Measurements from ENCODE around the gene DENND1B.
"Not testable (repeated sequence)": the region's sequence is repeated elsewhere in the genome, so short reads cannot be mapped to it uniquely, and the experiment has no call there.

DENND1B gene

GRCh38 chr1:197632651-197633050 lies 142.6 kb downstream of the DENND1B start:
- DNase-seq (ENCODE audit: low read depth): no peak

DNA sequence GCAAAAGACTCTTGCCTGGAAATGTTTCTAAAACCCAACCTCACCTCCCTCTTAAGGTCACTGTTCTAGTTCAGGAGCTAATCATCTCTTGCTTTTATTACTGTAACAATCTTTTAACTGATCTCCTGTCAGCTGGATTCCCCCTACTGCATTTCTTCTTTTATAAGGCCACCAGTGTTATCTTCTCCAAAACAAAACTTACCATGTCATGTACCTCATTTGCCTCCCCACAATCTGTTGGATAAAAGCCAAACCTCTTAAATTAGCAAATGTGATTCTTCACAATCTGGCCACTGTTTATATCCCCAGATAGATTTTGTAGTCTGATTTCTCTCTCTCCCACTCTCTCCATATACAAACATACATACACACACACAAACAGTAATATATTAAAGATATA lies 143.3 kb downstream of the DENND1B start:
- no peak for DNase-seq (ENCODE audit: low read depth)

DNA sequence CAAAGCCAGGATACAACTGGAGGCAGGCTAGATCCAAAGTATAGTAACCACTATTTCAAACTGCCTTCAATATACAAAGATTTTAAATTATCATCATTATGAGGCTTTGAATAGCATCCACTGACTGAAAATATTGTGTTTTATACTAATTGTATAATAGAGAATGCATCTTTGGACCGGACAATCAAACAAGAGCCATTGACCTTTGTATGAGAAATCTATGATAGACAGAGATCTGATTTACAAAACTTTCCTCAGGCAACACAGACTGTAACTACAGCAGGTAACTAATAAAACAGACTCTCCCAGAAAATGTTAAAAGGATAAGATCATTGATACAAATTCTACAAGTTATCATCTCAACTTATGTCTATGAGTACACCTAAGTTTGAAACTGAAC lies 152.9 kb downstream of the DENND1B start:
- no peak for DNase-seq (ENCODE audit: low read depth)

DNA sequence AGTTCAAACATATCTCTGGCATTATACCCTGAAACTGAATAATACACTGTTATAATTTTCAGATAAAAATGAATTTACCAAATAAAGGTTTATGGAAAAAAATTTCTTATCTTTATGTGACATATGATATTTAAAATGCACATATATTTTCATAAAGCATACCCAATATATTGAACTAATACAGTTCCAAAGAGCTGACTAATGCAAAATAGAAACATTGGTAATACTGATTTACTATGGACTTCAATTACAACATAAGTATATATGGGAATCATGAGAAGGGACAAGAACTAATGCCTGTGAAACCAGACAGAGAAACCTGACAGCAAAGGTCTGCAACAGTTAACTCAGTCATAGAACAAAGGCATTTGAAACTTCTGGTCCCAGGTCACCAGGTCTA lies 153.5 kb downstream of the DENND1B start:
- DNase-seq (ENCODE audit: low read depth): no peak

DNA sequence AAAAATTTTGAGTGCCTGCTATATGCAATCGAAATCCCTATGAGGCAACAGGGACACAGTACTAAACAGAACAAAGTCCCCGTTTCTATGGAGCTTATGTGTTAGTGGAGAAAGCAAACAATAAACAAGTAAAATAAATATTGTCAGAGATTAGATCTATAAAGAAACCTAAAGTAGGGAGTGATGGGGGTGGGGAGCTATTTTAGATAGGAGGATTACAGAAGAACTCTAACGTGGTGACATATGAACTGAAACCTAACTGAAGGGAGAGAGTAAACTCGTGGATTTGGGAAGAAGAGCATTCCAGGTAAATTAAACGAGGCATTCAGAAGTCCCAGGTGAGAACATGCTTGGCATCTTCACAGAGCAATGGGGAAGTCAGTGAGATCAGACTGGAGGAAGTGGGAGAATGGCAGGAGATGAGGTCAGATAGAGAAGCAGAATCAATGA lies 154.5 kb downstream of the DENND1B start:
- DNase-seq (ENCODE audit: low read depth): no peak

- DNase-seq (ENCODE audit: low read depth): no peak
Observed at GRCh38 chr1:197619008-197619640, 156.2 kb downstream of the DENND1B start.

DNA sequence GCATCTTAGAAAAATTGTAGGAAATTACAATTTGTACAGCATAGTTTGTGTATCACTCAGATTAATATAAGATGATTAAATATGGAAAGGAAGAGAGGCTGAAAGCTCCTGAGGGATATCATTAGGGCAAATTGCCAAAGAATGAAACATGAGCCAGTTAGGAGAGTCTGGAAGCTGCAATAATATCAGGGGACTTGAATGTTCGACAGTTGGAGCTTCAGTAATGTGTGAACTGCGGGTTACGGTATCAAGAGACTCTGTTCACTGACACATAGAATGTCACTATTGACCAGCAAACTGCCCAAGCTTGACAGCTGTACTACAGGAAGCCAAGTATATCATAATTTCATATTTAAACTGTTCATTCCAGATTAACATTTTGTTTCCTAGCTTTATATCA lies 157.2 kb downstream of the DENND1B start:
- DNase-seq (ENCODE audit: low read depth): no peak

GRCh38 chr1:197615693-197616011 lies 159.6 kb downstream of the DENND1B start:
- DNase-seq (ENCODE audit: low read depth): no peak

- no peak for DNase-seq (ENCODE audit: low read depth)
Observed at GRCh38 chr1:197614916-197615692, 160.2 kb downstream of the DENND1B start.

- no peak for DNase-seq (ENCODE audit: low read depth)
Observed at GRCh38 chr1:197606168-197606845, 169.0 kb downstream of the DENND1B start.

DNA sequence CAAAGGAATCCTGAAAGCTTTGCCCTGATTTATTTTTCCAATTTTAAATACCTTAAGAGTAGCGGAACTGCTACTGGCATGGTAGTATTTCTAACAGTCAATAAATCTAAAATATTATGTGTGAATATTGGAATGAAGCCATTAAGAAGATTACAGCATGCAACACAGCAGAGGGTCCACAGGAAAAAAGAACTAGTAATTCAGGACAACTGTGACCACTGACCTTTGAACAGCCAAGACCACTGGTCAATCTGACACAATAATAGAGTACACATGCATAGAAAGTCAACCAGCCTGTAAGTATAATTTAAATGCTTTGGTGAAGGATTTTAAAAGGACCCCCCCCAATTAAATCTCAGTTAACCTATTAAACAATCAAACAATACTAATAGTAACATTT lies 171.0 kb downstream of the DENND1B start:
- no peak for DNase-seq (ENCODE audit: low read depth)

- no peak for DNase-seq (ENCODE audit: low read depth)
Observed at GRCh38 chr1:197600751-197601150, 174.5 kb downstream of the DENND1B start.

DNA sequence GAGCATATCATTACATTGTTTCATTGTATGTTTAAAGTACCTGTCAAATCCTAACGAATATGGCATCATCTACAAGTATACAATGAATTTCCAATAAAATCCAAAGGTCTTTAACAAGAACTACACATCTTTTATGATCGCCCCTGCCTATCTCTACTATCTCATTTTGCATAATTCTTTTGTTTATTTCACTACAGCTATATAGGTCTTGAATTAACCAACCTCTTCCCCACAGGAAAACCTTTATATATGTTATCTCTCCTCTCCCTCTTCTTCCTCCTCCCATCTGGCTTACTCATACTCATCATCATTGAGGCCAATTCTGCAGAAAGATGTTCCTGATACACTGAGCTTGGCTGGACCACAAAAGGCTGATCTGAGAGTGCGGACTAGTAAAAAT lies 175.5 kb downstream of the DENND1B start:
- no peak for DNase-seq (ENCODE audit: low read depth)

GRCh38 chr1:197598935-197599334 lies 176.3 kb downstream of the DENND1B start:
- no peak for DNase-seq (ENCODE audit: low read depth)

- DNase-seq (ENCODE audit: low read depth): no peak
Observed at GRCh38 chr1:197595304-197595904, 179.9 kb downstream of the DENND1B start.

- no peak for DNase-seq (ENCODE audit: low read depth)
Observed at GRCh38 chr1:197590687-197591086, 184.6 kb downstream of the DENND1B start.

DNA sequence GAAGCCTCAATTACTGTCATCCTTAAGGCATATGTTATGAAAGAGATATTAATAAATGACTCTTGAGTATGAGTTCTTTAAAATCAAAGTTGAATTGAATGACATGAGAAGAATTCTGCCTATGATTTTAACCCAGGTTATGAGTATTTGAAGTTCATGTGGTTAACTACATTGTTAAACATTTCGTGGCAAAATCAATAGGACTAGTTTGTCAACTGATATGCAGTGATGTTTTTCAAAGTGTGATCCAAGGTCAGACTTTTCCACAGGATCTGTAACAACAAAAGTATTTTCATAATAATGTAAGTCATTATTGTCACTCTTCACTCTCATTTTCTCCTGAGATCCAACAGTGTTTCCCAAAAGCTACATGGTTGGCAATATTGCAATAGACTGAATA lies 189.5 kb downstream of the DENND1B start:
- DNase-seq (ENCODE audit: low read depth): no peak

GRCh38 chr1:197577580-197577979 lies 197.7 kb downstream of the DENND1B start:
- DNase-seq (ENCODE audit: low read depth): no peak

- not testable (repeated sequence) for DNase-seq (ENCODE audit: low read depth)
Observed at GRCh38 chr1:197575531-197575930, 199.7 kb downstream of the DENND1B start.

DNA sequence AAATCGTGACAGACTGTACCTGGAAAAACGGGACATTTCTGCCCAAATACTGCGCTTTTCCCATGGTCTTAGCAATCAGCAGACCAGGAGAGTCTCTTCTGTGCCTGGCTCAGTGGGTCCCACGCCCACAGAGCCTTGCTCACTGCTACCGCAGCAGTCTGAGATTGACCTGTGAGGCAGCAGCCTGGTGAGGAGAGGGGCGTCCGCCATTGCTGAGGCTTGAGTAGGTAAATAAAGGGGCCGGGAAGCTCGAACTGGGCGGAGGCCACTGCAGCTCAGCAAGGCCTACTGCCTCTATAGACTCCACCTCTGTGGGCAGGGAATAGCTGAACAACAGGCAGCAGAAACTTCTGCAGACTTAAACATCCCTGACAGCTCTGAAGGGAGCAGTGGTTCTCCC lies 203.1 kb downstream of the DENND1B start:
- no peak for DNase-seq (ENCODE audit: low read depth)

DNA sequence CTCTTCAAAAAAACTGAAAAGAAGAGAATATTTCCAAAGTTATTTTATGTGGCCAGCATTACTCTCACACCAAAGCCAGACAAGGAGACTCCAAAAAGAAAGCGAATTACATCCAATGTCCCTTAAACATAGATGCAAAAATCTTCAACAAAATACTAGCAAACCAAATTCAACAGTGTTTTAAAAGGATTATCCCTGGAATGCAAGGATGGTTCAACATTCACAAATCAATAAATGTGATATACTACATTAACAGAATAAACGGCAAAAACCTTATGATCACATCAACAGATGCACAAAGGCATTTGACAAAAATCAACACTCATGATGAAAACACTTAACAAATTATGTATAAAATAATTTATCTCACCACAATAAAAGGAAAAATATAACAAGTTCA lies 207.8 kb downstream of the DENND1B start:
- DNase-seq (ENCODE audit: low read depth): no peak

DNA sequence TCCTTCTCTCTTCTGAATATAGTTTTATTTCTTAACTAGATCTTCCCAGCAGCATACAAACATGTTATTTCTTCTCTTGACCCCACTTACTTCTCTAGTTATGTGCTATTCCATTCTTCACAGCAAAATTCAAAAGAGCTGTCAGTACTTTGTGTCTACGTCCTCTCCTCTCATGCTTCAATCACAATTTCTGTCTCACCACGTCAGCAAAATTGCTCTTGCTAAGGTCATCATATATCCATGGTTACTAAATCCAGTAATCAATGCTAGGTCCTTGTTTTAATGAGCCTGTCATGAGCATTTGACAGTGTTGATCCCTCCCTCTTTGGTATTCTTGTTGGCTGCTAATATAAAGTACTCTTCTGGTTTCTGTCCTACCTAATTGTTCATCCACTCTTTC lies 214.2 kb downstream of the DENND1B start:
- DNase-seq (ENCODE audit: low read depth): no peak

GRCh38 chr1:197559655-197560054 lies 215.6 kb downstream of the DENND1B start:
- DNase-seq (ENCODE audit: low read depth): no peak

Measured in T follicular helper cell (primary cell).